Panc1 (cell line): ENCODE measurements around the gene KCNJ12. TPM values are rescaled to one million over a fixed set of nuclear protein-coding genes. Genes with fewer than 3 reads are reported as not detected.
"Not testable (repeated sequence)": the region's sequence is repeated elsewhere in the genome, so short reads cannot be mapped to it uniquely, and the experiment has no call there.

Experiments
- ATAC-seq: fragments of 200-7000 bp; cut with Tn5 transposase; 2 replicates; pipeline ENCODE4 v1.9.1; 2020; ENCODE audit warnings: mild to moderate bottlenecking, moderate library complexity
- BruUV-seq: library from RNA; stranded (reverse); fragments of 400-500 nt; replicated peaks from 2 replicates; lab custom pipeline; 2021; lab: Mats Ljungman, UMichigan
- CTCF ChIA-PET: fragments of 300-600 bp; sonication (Branson Sonifier 250); formaldehyde crosslinking; loops from one replicate; lab custom pipeline; 2022; ENCODE audit warnings: antibody characterized with exemption; lab: Charles Lee
- POLR2A ChIA-PET: fragments of 300-600 bp; sonication (Branson Sonifier 250); formaldehyde crosslinking; loops from one replicate; lab custom pipeline; 2022; ENCODE audit warnings: antibody characterized with exemption; lab: Charles Lee
- DNase-seq: peaks from one replicate; pipeline ENCODE4 v3.0.0-alpha.2; 2010; ENCODE audit warnings: low read depth, low spot score
- H3K27ac ChIP-seq: 2 replicates; pipeline ENCODE4 v1.5.1; 2011; ENCODE audit warnings: mild to moderate bottlenecking, low read length, inconsistent platforms
- H3K27me3 ChIP-seq: fragments of 200-500 bp; sonication (Bioruptor generic); 2 replicates; pipeline ENCODE4 v1.6.0; 2014; ENCODE audit warnings: low read length, inconsistent platforms; ENCODE audit not compliant: control insufficient read depth, insufficient read depth
- H3K36me3 ChIP-seq: fragments of 200-500 bp; sonication (Bioruptor generic); 2 replicates; pipeline ENCODE4 v1.5.1; 2014; ENCODE audit warnings: inconsistent platforms, mild to moderate bottlenecking, low read length, moderate library complexity; ENCODE audit not compliant: control insufficient read depth, insufficient read depth
- H3K4me1 ChIP-seq: 2 replicates; pipeline ENCODE4 v1.5.1; 2011; ENCODE audit warnings: inconsistent platforms, mild to moderate bottlenecking, low read length, moderate library complexity; ENCODE audit not compliant: control insufficient read depth, insufficient read depth
- H3K4me3 ChIP-seq, 2 experiments: 2 replicates each; pipeline ENCODE4 v1.5.1; 2011 to 2012; ENCODE audit warnings: low read depth in 2 of 2, low read length in 2 of 2, mild to moderate bottlenecking in 2 of 2, inconsistent platforms in 1 of 2, moderate library complexity in 1 of 2
- H3K9me3 ChIP-seq: fragments of 200-500 bp; sonication (Bioruptor generic); 2 replicates; pipeline ENCODE4 v1.5.1; 2014; ENCODE audit warnings: low read depth, mild to moderate bottlenecking, inconsistent platforms, low read length, moderate library complexity; ENCODE audit not compliant: control insufficient read depth, insufficient read depth
- POLR2AphosphoS5 ChIP-seq: IDR thresholded peaks from 2 replicates; pipeline ENCODE4 v1.6.1; 2012; ENCODE audit warnings: mild to moderate bottlenecking, low read depth, low read length, moderate library complexity
- SIN3A ChIP-seq: IDR thresholded peaks from 2 replicates; pipeline ENCODE4 v1.6.1; 2012; ENCODE audit warnings: low read depth, mild to moderate bottlenecking, low read length, moderate library complexity, borderline replicate concordance; ENCODE audit not compliant: insufficient read depth
- TCF7L2 ChIP-seq: IDR thresholded peaks from 2 replicates; pipeline ENCODE4 v1.6.1; 2011; ENCODE audit warnings: mild to moderate bottlenecking, low read depth, low read length, inconsistent platforms
- in situ Hi-C: cut with HindIII; loops from 2 replicates; pipeline ENCODE4 v1.10.0; 2016; ENCODE audit warnings: low sequenced_read_pairs, low pct_unique_long_range_greater_than_20kb
- intact Hi-C: fragments of 100-400 bp; cut with micrococcal nuclease; formaldehyde crosslinking; loops from one replicate; pipeline ENCODE4 v1.10.0; 2022; ENCODE audit not compliant: unreplicated experiment
- total RNA-seq: library from RNA; stranded (reverse); gene quantifications from one replicate; pipeline ENCODE4 v1.2.1, GENCODE V29; 2021; ENCODE audit not compliant: unreplicated experiment
- TF ChIP-seq, protein P1 (sequence below): fragments of 450-650 bp; IDR thresholded peaks from 2 replicates; pipeline ENCODE4 v1.5.1; 2017; ENCODE audit warnings: mild to moderate bottlenecking
- TF ChIP-seq, protein P2 (sequence below), 2 experiments: IDR thresholded peaks; 2 replicates each; pipeline ENCODE4 v1.6.1; 2011 to 2012; ENCODE audit warnings: low read depth in 2 of 2, control low read depth in 1 of 2, low read length in 1 of 2, mild to moderate bottlenecking in 1 of 2, moderate library complexity in 1 of 2; ENCODE audit not compliant: insufficient read depth in 1 of 2

Gene KCNJ12
- total RNA-seq, 1 experiment from 2014 or later, result 2.7 TPM

DNA sequence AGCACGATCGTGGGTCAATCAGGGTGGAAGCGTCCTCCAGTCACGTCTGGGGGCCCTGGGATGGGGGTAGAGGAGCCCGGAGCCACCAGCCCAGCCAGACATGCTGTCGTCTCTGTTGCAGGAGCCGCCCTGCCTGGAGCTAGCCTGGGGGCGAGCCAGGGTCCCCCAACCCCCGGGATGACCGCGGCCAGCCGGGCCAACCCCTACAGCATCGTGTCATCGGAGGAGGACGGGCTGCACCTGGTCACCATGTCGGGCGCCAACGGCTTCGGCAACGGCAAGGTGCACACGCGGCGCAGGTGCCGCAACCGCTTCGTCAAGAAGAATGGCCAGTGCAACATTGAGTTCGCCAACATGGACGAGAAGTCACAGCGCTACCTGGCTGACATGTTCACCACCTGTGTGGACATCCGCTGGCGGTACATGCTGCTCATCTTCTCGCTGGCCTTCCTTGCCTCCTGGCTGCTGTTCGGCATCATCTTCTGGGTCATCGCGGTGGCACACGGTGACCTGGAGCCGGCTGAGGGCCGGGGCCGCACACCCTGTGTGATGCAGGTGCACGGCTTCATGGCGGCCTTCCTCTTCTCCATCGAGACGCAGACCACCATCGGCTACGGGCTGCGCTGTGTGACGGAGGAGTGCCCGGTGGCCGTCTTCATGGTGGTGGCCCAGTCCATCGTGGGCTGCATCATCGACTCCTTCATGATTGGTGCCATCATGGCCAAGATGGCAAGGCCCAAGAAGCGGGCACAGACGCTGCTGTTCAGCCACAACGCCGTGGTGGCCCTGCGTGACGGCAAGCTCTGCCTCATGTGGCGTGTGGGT is 39.2 kb downstream of the KCNJ12 start:
- POLR2A ChIA-PET, H3K36me3 ChIP-seq, H3K9me3 ChIP-seq, in situ Hi-C loops, DNase-seq, H3K27me3 ChIP-seq, ATAC-seq, H3K27ac ChIP-seq, H3K4me1 ChIP-seq, CTCF ChIA-PET, intact Hi-C loops, BruUV-seq, H3K4me3 ChIP-seq: not testable (repeated sequence)

DNA sequence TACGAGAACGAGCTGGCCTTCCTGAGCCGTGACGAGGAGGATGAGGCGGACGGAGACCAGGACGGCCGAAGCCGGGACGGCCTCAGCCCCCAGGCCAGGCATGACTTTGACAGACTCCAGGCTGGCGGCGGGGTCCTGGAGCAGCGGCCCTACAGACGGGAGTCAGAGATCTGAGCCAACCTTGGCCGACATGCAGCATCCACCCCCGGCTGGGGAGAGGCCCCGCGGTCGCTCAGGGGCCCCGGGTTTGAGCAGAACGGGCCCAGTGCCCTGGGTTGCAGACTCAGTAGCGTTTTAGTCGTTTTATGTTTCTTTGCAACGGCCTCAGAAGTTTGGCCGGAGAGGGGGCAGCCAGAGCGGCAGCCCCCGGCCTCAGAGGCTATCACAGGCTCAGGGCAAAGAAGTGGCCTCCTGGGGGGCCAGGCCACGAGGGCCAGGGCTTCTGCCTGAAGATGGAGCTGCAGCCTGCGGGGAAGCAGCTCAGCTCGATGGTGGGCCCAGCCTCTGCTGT is 40.4 kb downstream of the KCNJ12 start:
- intact Hi-C loops, H3K27ac ChIP-seq, CTCF ChIA-PET, H3K9me3 ChIP-seq, in situ Hi-C loops, H3K36me3 ChIP-seq, BruUV-seq, DNase-seq, ATAC-seq, POLR2A ChIA-PET, H3K27me3 ChIP-seq, H3K4me3 ChIP-seq, H3K4me1 ChIP-seq: not testable (repeated sequence)

DNA sequence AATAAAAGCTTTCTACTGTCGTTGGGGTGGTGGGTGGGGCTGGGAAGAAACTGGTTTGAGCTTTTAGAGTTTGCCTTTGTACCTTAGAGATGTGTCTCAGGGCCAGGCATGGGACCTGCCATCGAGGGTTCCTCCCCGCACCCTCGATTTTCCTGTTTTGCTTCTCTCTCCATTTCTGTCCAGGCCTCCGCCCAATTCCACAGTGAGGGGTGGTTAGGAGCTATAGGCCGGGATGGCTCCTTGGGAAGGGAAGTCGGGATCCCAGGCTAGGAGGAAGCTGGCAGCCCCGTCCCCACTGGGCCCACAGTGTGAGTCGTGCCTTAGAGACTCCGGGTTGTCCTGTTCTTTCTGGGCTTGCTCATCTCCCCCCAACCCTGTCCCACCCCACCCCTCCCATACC is 41.2 kb downstream of the KCNJ12 start:
- BruUV-seq, POLR2A ChIA-PET: not testable (repeated sequence)

DNA sequence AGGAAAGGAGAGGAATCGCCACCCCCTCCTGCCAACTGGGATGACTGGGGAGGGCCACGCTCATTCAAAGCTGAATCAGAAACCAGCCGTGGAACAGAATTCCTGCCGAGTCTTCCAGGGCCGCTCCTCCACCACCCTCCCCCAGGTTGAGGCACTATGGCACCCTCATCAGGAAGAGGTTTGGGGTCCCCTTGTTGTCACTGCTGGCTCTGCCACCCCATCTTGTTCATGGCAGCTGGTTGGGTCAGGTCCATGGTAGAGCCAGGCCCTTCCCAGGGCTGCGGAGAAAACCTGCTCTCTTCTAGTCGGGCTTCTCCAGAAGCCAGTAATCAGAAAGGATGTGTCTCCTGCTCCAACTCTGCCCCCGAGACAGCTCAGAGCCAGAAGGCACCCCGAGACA is 41.8 kb downstream of the KCNJ12 start:
- ATAC-seq (no peak), DNase-seq (no peak)
- TF ChIP-seq TCF7L2 (no peak), POLR2AphosphoS5 (no peak), SIN3A (no peak)
- TF ChIP-seq, protein P1, sequence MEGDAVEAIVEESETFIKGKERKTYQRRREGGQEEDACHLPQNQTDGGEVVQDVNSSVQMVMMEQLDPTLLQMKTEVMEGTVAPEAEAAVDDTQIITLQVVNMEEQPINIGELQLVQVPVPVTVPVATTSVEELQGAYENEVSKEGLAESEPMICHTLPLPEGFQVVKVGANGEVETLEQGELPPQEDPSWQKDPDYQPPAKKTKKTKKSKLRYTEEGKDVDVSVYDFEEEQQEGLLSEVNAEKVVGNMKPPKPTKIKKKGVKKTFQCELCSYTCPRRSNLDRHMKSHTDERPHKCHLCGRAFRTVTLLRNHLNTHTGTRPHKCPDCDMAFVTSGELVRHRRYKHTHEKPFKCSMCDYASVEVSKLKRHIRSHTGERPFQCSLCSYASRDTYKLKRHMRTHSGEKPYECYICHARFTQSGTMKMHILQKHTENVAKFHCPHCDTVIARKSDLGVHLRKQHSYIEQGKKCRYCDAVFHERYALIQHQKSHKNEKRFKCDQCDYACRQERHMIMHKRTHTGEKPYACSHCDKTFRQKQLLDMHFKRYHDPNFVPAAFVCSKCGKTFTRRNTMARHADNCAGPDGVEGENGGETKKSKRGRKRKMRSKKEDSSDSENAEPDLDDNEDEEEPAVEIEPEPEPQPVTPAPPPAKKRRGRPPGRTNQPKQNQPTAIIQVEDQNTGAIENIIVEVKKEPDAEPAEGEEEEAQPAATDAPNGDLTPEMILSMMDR, result no peak
- TF ChIP-seq, protein P2, sequence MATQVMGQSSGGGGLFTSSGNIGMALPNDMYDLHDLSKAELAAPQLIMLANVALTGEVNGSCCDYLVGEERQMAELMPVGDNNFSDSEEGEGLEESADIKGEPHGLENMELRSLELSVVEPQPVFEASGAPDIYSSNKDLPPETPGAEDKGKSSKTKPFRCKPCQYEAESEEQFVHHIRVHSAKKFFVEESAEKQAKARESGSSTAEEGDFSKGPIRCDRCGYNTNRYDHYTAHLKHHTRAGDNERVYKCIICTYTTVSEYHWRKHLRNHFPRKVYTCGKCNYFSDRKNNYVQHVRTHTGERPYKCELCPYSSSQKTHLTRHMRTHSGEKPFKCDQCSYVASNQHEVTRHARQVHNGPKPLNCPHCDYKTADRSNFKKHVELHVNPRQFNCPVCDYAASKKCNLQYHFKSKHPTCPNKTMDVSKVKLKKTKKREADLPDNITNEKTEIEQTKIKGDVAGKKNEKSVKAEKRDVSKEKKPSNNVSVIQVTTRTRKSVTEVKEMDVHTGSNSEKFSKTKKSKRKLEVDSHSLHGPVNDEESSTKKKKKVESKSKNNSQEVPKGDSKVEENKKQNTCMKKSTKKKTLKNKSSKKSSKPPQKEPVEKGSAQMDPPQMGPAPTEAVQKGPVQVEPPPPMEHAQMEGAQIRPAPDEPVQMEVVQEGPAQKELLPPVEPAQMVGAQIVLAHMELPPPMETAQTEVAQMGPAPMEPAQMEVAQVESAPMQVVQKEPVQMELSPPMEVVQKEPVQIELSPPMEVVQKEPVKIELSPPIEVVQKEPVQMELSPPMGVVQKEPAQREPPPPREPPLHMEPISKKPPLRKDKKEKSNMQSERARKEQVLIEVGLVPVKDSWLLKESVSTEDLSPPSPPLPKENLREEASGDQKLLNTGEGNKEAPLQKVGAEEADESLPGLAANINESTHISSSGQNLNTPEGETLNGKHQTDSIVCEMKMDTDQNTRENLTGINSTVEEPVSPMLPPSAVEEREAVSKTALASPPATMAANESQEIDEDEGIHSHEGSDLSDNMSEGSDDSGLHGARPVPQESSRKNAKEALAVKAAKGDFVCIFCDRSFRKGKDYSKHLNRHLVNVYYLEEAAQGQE (IDR thresholded peaks at IDR 0.05; ENCODE audit: insufficient read depth in 1 of 2, low read depth in 2 of 2, low read length in 1 of 2), result no peak
- POLR2A ChIA-PET, result no interaction called here
- H3K9me3 ChIP-seq, result no peaks in the 10 kb centered on the region
- intact Hi-C loops, result no loop called here
- H3K36me3 ChIP-seq, result no peaks in the 10 kb centered on the region
- no peaks in the 10 kb centered on the region for H3K4me1 ChIP-seq
- H3K27ac ChIP-seq, result no peak overlapping the region
- BruUV-seq, result no TSS peak
- H3K4me3 ChIP-seq, result no peak overlapping the region
- CTCF ChIA-PET, result no interaction called here
- in situ Hi-C loops, result no loop called here
- no peaks in the 10 kb centered on the region for H3K27me3 ChIP-seq

More for the DNA sequence above, 41.2 kb downstream of the KCNJ12 start:
- H3K27ac ChIP-seq, H3K27me3 ChIP-seq, CTCF ChIA-PET, H3K4me1 ChIP-seq, DNase-seq, H3K9me3 ChIP-seq, intact Hi-C loops, H3K36me3 ChIP-seq, in situ Hi-C loops, ATAC-seq, H3K4me3 ChIP-seq: not testable (repeated sequence)
